Mesodermal cell (in vitro differentiated cells): ENCODE data around the gene KRTAP10-8.

Experiments
- H3K27ac ChIP-seq: 2 replicates; pipeline ENCODE4 v1.7.0; 2013; ENCODE audit warnings: mild to moderate bottlenecking, low read depth, low read length, moderate library complexity; ENCODE audit not compliant: severe bottlenecking
- H3K36me3 ChIP-seq: 2 replicates; pipeline ENCODE4 v1.7.1; 2013; ENCODE audit warnings: mild to moderate bottlenecking, low read length, moderate library complexity; ENCODE audit not compliant: control insufficient read depth, insufficient read depth
- H3K4me1 ChIP-seq: one replicate; pipeline ENCODE4 v1.7.1; 2013; ENCODE audit warnings: mild to moderate bottlenecking, low read length; ENCODE audit not compliant: insufficient read depth, control insufficient read depth, poor library complexity, severe bottlenecking
- H3K4me3 ChIP-seq: 2 replicates; pipeline ENCODE4 v1.7.0; 2013; ENCODE audit warnings: low read length, control low read depth, mild to moderate bottlenecking; ENCODE audit not compliant: insufficient read depth, poor library complexity, severe bottlenecking; ENCODE audit errors: extremely low read depth
- H3K9me3 ChIP-seq: 2 replicates; pipeline ENCODE4 v1.7.1; 2013; ENCODE audit warnings: mild to moderate bottlenecking, low read length, moderate library complexity; ENCODE audit not compliant: control insufficient read depth
- WGBS, 2 experiments: methylation state at CpG; one replicate each; pipeline ENCODE4 v1.1.5; 2013; ENCODE audit warnings: missing lambda C conversion rate in 2 of 2; ENCODE audit not compliant: insufficient coverage in 2 of 2; 5-methylcytosine and 5-hydroxymethylcytosine counted together

The KRTAP10-8 gene

GRCh38 chr21:44650265-44650972 lies 38.5 kb downstream of the KRTAP10-8 start:
- Histone ChIP-seq H3K4me1 (no peaks in the 10 kb centered on the region), H3K36me3 (no peaks in the 10 kb centered on the region), H3K9me3 (peaks cover under 1% of the 10 kb centered on the region), H3K4me3 (no peak overlapping the region), H3K27ac (no peak overlapping the region)
- WGBS, 2 experiments, result 92% methylated on average over 16 to 17 of the region's 20 CpGs

GRCh38 chr21:44650973-44651675 lies 39.2 kb downstream of the KRTAP10-8 start:
- Histone ChIP-seq H3K4me3 (no peak overlapping the region), H3K9me3 (no peaks in the 10 kb centered on the region), H3K36me3 (no peaks in the 10 kb centered on the region), H3K27ac (no peak overlapping the region), H3K4me1 (no peaks in the 10 kb centered on the region)
- 93% methylated on average over 10 to 12 of the region's 12 CpGs for WGBS, 2 experiments

DNA sequence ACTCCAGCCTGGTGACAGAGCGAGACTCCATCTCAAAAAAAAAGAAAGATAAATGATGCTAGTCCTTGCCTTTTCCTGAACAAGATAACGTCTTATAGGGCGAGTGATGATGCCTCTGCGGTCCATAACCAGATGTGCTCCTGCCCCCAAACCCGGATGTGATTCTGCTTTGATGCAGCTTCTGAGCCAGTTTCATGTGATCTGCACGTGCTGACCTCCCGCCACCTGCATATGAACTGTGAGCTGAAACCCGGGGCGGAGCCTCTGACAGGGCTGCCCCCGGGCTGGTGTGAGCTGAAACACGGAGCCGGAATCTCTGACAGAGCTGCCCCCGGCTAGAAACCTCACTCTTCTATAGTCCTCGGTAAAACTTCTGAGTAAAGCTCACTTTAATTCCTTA lies 41.2 kb downstream of the KRTAP10-8 start:
- Histone ChIP-seq H3K27ac (no peak overlapping the region), H3K4me3 (no peak overlapping the region), H3K36me3 (no peaks in the 10 kb centered on the region), H3K4me1 (no peaks in the 10 kb centered on the region), H3K9me3 (peaks cover 10% of the 10 kb centered on the region)
- 80% methylated on average over 12 to 13 of the region's 14 CpGs for WGBS, 2 experiments

- H3K9me3 ChIP-seq, result peaks cover 10% of the 10 kb centered on the region
- H3K27ac ChIP-seq, result no peak overlapping the region
- no peaks in the 10 kb centered on the region for H3K36me3 ChIP-seq
- WGBS, 2 experiments, result 86 to 91% methylated on average over 12 to 13 of the region's 17 CpGs
- H3K4me3 ChIP-seq, result no peak overlapping the region
- peaks cover 5% of the 10 kb centered on the region for H3K4me1 ChIP-seq
Observed at GRCh38 chr21:44653656-44654575, 42.0 kb downstream of the KRTAP10-8 start.

DNA sequence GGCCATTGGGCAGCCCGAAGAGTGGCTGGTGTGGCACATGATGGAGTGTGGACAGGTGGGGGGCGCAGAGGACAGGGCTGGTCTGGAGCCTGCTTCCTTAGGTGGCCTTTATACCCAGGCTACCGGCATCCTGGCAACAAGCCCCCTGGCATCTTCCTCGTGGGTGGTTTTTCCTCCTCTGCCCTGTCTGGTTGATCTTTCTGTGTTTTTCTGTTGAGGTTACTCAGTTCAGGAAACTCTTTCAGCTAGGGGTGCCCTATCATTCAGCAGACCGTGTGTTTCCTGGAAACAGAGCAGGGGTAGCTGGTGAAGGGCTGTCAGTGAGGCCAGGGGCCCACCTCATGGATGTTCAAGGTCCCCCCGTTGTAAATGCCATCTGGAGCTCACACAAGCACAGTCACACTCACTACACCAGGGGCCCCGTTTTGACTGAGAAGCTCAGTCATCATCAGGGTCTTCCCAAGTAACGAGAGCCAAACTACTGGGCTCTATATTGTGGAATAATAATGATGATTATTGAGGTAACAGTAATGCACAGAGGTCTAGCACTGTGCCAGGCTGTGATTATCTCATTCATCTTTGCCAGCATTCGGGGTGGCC lies 42.8 kb downstream of the KRTAP10-8 start, which contains the start of gene KRTAP12-4:
TSS of gene KRTAP12-4 (minus strand) at position 84 of the 600 bp plus-strand sequence. CDS start at position 39, 45 bp downstream.
- Histone ChIP-seq H3K4me1 (peaks cover 7% of the 10 kb centered on the region), H3K27ac (no peak within 1 kb of the TSS), H3K9me3 (peaks cover 10% of the 10 kb centered on the region), H3K4me3 (no peak within 1 kb of the TSS), H3K36me3 (no peaks in the 10 kb centered on the region)
- 93 to 95% methylated on average over 3 to 6 of the region's 9 CpGs for WGBS, 2 experiments

GRCh38 chr21:44656868-44657267 lies 45.0 kb downstream of the KRTAP10-8 start:
- Histone ChIP-seq H3K4me1 (peaks cover 7% of the 10 kb centered on the region), H3K4me3 (no peak overlapping the region), H3K9me3 (peaks cover 10% of the 10 kb centered on the region), H3K36me3 (no peaks in the 10 kb centered on the region), H3K27ac (no peak overlapping the region)
- WGBS, 2 experiments, result 75 to 80% methylated on average over 1 of the region's 1 CpG

DNA sequence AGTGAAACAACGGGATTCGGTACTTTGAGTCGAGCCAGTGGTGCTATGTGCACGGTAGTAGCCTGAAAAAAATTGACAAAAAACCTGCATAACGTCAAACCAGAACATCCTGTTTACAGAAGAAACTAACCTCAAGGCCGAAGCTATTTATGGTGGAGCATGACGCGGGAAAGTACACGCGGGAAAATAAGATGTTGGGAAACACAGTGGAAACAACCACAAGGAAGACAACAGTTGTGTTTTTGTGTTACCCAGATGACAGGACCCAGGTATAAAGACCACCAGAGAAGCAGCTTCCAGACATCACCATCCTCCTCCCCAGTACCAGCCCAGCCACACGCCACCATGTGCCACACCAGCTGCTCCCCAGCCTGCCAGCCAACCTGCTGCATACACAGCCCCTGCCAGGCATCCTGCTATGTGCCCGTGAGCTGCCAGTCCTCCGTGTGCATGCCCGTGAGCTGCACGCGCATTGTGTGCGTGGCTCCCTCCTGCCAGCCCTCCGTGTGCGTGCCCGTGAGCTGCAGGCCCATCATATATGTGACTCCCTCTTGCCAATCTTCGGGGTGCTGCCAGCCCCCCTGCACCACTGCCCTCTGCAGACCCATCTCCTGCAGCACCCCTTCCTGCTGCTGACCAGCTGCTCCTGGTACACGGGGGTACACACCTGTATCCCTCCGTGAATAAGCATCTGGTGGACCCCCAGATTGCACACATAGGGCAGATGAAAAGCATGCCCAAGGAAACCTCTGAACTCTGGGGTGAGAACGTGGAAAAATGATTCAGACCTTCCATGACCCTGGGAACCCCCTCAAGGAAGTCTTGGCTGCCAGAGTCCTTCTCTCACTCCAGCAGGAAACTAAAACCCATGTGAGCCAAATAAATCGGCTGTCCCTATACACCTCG lies 46.0 kb downstream of the KRTAP10-8 start, which contains the start of gene KRTAP12-3:
TSS of gene KRTAP12-3 (plus strand) at position 298 of the 906 bp plus-strand sequence. CDS start at position 346, 48 bp downstream.
- H3K36me3 ChIP-seq, result no peaks in the 10 kb centered on the region
- 88 to 94% methylated on average over 21 to 26 of the region's 26 CpGs for WGBS, 2 experiments
- no peak within 1 kb of the TSS for H3K27ac ChIP-seq
- H3K4me1 ChIP-seq, result peaks cover 7% of the 10 kb centered on the region
- peaks cover 10% of the 10 kb centered on the region for H3K9me3 ChIP-seq
- no peak within 1 kb of the TSS for H3K4me3 ChIP-seq

- Histone ChIP-seq H3K4me1 (peaks cover 7% of the 10 kb centered on the region), H3K4me3 (no peak overlapping the region), H3K9me3 (peaks cover 10% of the 10 kb centered on the region), H3K27ac (no peak overlapping the region), H3K36me3 (no peaks in the 10 kb centered on the region)
- 97 to 100% methylated on average over 3 of the region's 5 CpGs for WGBS, 2 experiments
Observed at GRCh38 chr21:44658541-44658910, 46.6 kb downstream of the KRTAP10-8 start.

DNA sequence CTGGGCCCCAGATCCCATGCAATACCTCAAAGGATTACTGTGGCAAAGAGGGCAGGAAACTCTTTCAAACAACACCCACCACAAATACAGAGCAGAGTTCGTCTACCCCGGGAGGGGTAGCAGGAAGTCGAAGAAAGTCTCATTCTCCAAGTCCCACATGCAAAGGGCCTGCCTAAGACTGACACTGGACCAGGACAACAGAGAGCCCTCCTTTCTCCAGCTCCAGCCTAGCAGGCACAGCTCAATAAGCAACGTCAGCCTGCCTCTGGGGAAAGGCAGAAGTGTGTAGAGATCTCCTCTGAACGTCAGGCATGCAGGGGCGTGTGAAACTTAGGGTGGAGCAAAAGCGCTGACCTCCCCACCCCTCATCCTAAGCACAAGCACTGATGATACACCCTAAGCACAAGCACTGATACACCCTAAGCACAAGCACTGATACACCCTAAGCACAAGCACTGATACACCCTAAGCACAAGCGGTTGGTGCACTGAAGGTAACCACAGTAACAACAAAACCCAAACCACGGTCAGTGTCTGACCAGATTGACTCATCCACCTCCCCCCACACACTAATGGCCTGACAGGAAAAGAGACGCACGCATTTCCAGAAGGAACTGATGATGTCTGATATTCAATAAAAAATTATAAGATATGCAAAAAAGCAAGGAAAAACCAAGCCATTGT lies 47.2 kb downstream of the KRTAP10-8 start:
- WGBS, 2 experiments, result 77 to 80% methylated on average over 4 to 6 of the region's 11 CpGs
- no peak overlapping the region for H3K4me3 ChIP-seq
- no peak overlapping the region for H3K27ac ChIP-seq
- H3K36me3 ChIP-seq, result no peaks in the 10 kb centered on the region
- H3K9me3 ChIP-seq, result peaks cover 10% of the 10 kb centered on the region
- H3K4me1 ChIP-seq, result peaks cover 7% of the 10 kb centered on the region
